ENCODE results near the gene MYL12A.

- TF ChIP-seq NFRKB (IDR thresholded peaks at IDR 0.05), result no peak
- TF ChIP-seq ELF4 (IDR thresholded peaks at IDR 0.05), result no peak
- TF ChIP-seq FOXA1 (IDR thresholded peaks at IDR 0.05), result no peak
These were observed 34.9 kb upstream of the MYL12A start for GRCh38 chr18:3212657-3213056.

Data from HEK293T (cell line).